ENCODE results near the gene GRID1. TPM values are rescaled to one million over a fixed set of nuclear protein-coding genes. Genes with fewer than 3 reads are reported as not detected.

Gene GRID1
- total and polyA plus RNA-seq, 9 of the 15 experiments (the other 6 are each of a cell fraction or from before 2014, with no cell fraction given) = 0.01 to 7.2 (median 1.2) TPM

- TF ChIP-seq ZNF609 (CRISPR knock-in tag; IDR thresholded peaks at IDR 0.05; ENCODE audit: borderline replicate concordance) (no peak), ARID4B (CRISPR knock-in tag; IDR thresholded peaks at IDR 0.05) (no peak), THRB (CRISPR knock-in tag; conservative IDR thresholded peaks at IDR 0.05) (no peak), RBM22 (IDR thresholded peaks at IDR 0.05; ENCODE audit: low read depth, low read length, poor library complexity, severe bottlenecking) (no peak), ZNF146 (CRISPR knock-in tag; IDR thresholded peaks at IDR 0.05; ENCODE audit: unreplicated experiment) (no peak), CREB5 (CRISPR knock-in tag; IDR thresholded peaks at IDR 0.05) (no peak), KDM5B (IDR thresholded peaks at IDR 0.05; ENCODE audit: insufficient replicate concordance, low read depth, low read length) (no peak), GMEB1 (CRISPR knock-in tag; IDR thresholded peaks at IDR 0.05) (no peak)
Observed at GRCh38 chr10:86046845-86047460, 319.6 kb downstream of the GRID1 start (continued).
